HL-60 (cell line): ENCODE measurements around the gene COL9A1.

Source experiments
- POLR2AphosphoS5 ChIP-seq: IDR thresholded peaks from 2 replicates; pipeline ENCODE4 v1.6.1; 2012; ENCODE audit warnings: low read depth
- TF ChIP-seq, protein P1 (sequence below): IDR thresholded peaks from one replicate; pipeline ENCODE4 v1.5.1; 2011; ENCODE audit warnings: low read length, control low read depth, inconsistent platforms; ENCODE audit not compliant: insufficient read depth

DNA sequence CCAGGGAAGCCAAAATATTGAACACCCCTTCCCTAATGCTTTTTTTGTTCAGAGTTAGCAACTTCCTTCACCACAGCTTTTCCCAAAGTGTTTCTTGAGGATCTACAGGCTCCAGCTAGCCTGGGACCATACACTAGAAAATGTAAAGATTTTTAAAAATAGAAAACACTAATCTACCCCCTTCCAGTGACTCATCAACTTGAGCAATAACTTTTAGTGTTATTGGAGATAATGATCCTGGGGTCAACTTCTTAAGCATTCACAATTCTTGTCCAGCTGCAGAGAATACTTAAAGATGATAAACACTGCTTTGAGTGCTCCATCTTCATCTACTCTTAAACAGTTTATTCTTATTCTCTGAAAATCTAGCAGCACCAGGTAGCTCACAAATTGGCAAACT lies 131.6 kb downstream of the COL9A1 start:
- TF ChIP-seq, protein P1, sequence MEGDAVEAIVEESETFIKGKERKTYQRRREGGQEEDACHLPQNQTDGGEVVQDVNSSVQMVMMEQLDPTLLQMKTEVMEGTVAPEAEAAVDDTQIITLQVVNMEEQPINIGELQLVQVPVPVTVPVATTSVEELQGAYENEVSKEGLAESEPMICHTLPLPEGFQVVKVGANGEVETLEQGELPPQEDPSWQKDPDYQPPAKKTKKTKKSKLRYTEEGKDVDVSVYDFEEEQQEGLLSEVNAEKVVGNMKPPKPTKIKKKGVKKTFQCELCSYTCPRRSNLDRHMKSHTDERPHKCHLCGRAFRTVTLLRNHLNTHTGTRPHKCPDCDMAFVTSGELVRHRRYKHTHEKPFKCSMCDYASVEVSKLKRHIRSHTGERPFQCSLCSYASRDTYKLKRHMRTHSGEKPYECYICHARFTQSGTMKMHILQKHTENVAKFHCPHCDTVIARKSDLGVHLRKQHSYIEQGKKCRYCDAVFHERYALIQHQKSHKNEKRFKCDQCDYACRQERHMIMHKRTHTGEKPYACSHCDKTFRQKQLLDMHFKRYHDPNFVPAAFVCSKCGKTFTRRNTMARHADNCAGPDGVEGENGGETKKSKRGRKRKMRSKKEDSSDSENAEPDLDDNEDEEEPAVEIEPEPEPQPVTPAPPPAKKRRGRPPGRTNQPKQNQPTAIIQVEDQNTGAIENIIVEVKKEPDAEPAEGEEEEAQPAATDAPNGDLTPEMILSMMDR, result no peak
- TF ChIP-seq POLR2AphosphoS5, result no peak
